Fibroblast of lung (primary cell): ENCODE results near the gene IRF1. TPM values are rescaled to one million over a fixed set of nuclear protein-coding genes. Genes with fewer than 3 reads are reported as not detected.

ENCODE experiments used
- DNase-seq, 2 donors: peaks; one replicate each; pipeline versions ENCODE4 v3.0.0 to v3.0.0-alpha.2; 2010; ENCODE audit warnings: low read depth in 2 of 2
- H2AFZ ChIP-seq: 2 replicates; pipeline ENCODE4 v1.5.1; 2012; ENCODE audit warnings: low read length, control low read depth, inconsistent platforms
- H3K27ac ChIP-seq: 2 replicates; pipeline ENCODE4 v1.5.1; 2011; ENCODE audit warnings: low read length, control low read depth; ENCODE audit not compliant: insufficient read depth
- H3K27me3 ChIP-seq: 2 replicates; pipeline ENCODE4 v1.5.1; 2011; ENCODE audit warnings: mild to moderate bottlenecking, low read length; ENCODE audit not compliant: control insufficient read depth, insufficient read depth
- H3K36me3 ChIP-seq: 2 replicates; pipeline ENCODE4 v1.5.1; 2011; ENCODE audit warnings: low read length; ENCODE audit not compliant: control insufficient read depth, insufficient read depth
- H3K4me1 ChIP-seq: 2 replicates; pipeline ENCODE4 v1.5.1; 2011; ENCODE audit warnings: low read length; ENCODE audit not compliant: control insufficient read depth, insufficient read depth; ENCODE audit errors: extremely low read depth
- H3K4me2 ChIP-seq: 2 replicates; pipeline ENCODE4 v1.5.1; 2011; ENCODE audit warnings: low read length, control low read depth; ENCODE audit not compliant: insufficient read depth; ENCODE audit errors: extremely low read depth
- H3K4me3 ChIP-seq, 4 experiments: fragments of 200-600 bp in 1 of 4; sonication (generic) in 1 of 4; replicated peaks in 1 of 4; 2 replicates each; pipeline ENCODE4 v1.5.1; 2011 to 2016; ENCODE audit warnings: low read length in 4 of 4, low read depth in 3 of 4, mild to moderate bottlenecking in 3 of 4, control low read depth in 2 of 4, inconsistent platforms in 1 of 4, mixed read lengths in 1 of 4; ENCODE audit not compliant: insufficient read depth in 1 of 4; ENCODE audit errors: control extremely low read depth in 1 of 4
- H3K79me2 ChIP-seq: 2 replicates; pipeline ENCODE4 v1.5.1; 2012; ENCODE audit warnings: mild to moderate bottlenecking, low read length, inconsistent platforms; ENCODE audit not compliant: control insufficient read depth, insufficient read depth
- H3K9ac ChIP-seq: 2 replicates; pipeline ENCODE4 v1.5.1; 2011; ENCODE audit warnings: mild to moderate bottlenecking, low read length, control low read depth; ENCODE audit not compliant: insufficient read depth
- H3K9me3 ChIP-seq: 2 replicates; pipeline ENCODE4 v1.5.1; 2012; ENCODE audit warnings: low read depth, low read length; ENCODE audit not compliant: control insufficient read depth, insufficient read depth
- H4K20me1 ChIP-seq: 2 replicates; pipeline ENCODE4 v1.5.1; 2011; ENCODE audit warnings: low read length; ENCODE audit not compliant: control insufficient read depth, insufficient read depth; ENCODE audit errors: extremely low read depth
- EZH2 ChIP-seq: IDR thresholded peaks from 2 replicates; pipeline ENCODE4 v1.5.1; 2012; ENCODE audit warnings: low read length, control low read depth, mild to moderate bottlenecking; ENCODE audit errors: missing control alignments
- polyA plus RNA-seq, 2 donors: library from polyadenylated mRNA; depleted of rRNA in 1 of 2; stranded (reverse) in 1 of 2; unstranded in 1 of 2; fragments of >200 nt; gene quantifications; 2 replicates each; pipeline ENCODE4 v1.2.1, GENCODE V29; 2011 to 2012; ENCODE audit warnings: missing spikeins in 1 of 2
- total RNA-seq: library from RNA; depleted of rRNA; stranded (reverse); fragments of >200 nt; gene quantifications from 2 replicates; pipeline ENCODE4 v1.2.1, GENCODE V29; 2014
- TF ChIP-seq, protein P1 (sequence below), 2 donors: IDR thresholded peaks in 1 of 2; conservative IDR thresholded peaks in 1 of 2; 1 replicate in 1 of 2; 2 replicates in 1 of 2; pipeline ENCODE4 v1.5.1; 2011 to 2012; ENCODE audit warnings: low read length in 2 of 2, control low read depth in 1 of 2, inconsistent platforms in 1 of 2, low read depth in 1 of 2, mild to moderate bottlenecking in 1 of 2

The IRF1 gene
- total and polyA plus RNA-seq, 2 donors (not counting 1 experiment from before 2014, with no cell fraction given): 34.7 to 37.6 TPM

- no peaks in the 10 kb centered on the region for H4K20me1 ChIP-seq
- no peak for DNase-seq
- H3K4me3 ChIP-seq: no peak overlapping the region
- no peaks in the 10 kb centered on the region for H3K79me2 ChIP-seq
- H3K4me1 ChIP-seq: peaks cover 9% of the 10 kb centered on the region
- TF ChIP-seq, protein P1, sequence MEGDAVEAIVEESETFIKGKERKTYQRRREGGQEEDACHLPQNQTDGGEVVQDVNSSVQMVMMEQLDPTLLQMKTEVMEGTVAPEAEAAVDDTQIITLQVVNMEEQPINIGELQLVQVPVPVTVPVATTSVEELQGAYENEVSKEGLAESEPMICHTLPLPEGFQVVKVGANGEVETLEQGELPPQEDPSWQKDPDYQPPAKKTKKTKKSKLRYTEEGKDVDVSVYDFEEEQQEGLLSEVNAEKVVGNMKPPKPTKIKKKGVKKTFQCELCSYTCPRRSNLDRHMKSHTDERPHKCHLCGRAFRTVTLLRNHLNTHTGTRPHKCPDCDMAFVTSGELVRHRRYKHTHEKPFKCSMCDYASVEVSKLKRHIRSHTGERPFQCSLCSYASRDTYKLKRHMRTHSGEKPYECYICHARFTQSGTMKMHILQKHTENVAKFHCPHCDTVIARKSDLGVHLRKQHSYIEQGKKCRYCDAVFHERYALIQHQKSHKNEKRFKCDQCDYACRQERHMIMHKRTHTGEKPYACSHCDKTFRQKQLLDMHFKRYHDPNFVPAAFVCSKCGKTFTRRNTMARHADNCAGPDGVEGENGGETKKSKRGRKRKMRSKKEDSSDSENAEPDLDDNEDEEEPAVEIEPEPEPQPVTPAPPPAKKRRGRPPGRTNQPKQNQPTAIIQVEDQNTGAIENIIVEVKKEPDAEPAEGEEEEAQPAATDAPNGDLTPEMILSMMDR (conservative IDR thresholded peaks at IDR 0.05 in 1 of 2, IDR thresholded peaks at IDR 0.05 in 1 of 2; ENCODE audit: low read depth in 1 of 2, low read length in 2 of 2): no peak
- TF ChIP-seq EZH2: no peak
- no peak overlapping the region for H3K27ac ChIP-seq
- no peaks in the 10 kb centered on the region for H3K36me3 ChIP-seq
- H2AFZ ChIP-seq: no peak overlapping the region
- H3K27me3 ChIP-seq: no peaks in the 10 kb centered on the region
- H3K9ac ChIP-seq: no peak overlapping the region
- no peaks in the 10 kb centered on the region for H3K9me3 ChIP-seq
- H3K4me2 ChIP-seq: no peak overlapping the region
These were observed 41.5 kb downstream of the IRF1 start for GRCh38 chr5:132449060-132449459.

GRCh38 chr5:132447196-132447595 is 43.4 kb downstream of the IRF1 start:
- H3K9me3 ChIP-seq: no peaks in the 10 kb centered on the region
- no peak overlapping the region for H3K4me2 ChIP-seq
- H2AFZ ChIP-seq: no peak overlapping the region
- no peak for TF ChIP-seq EZH2
- TF ChIP-seq, protein P1 (conservative IDR thresholded peaks at IDR 0.05 in 1 of 2, IDR thresholded peaks at IDR 0.05 in 1 of 2; ENCODE audit: low read depth in 1 of 2, low read length in 2 of 2): no peak
- H3K36me3 ChIP-seq: no peaks in the 10 kb centered on the region
- no peak overlapping the region for H3K27ac ChIP-seq
- H3K4me1 ChIP-seq: peaks cover 9% of the 10 kb centered on the region
- H4K20me1 ChIP-seq: no peaks in the 10 kb centered on the region
- no peak overlapping the region for H3K4me3 ChIP-seq
- H3K9ac ChIP-seq: no peak overlapping the region
- no peak for DNase-seq
- H3K27me3 ChIP-seq: no peaks in the 10 kb centered on the region
- no peaks in the 10 kb centered on the region for H3K79me2 ChIP-seq

GRCh38 chr5:132446621-132447020 is 44.0 kb downstream of the IRF1 start:
- Histone ChIP-seq H3K27ac (no peak overlapping the region), H3K9ac (no peak overlapping the region), H3K9me3 (no peaks in the 10 kb centered on the region), H2AFZ (no peak overlapping the region), H3K27me3 (no peaks in the 10 kb centered on the region), H3K4me3 (no peak overlapping the region), H3K4me1 (peaks cover 9% of the 10 kb centered on the region), H3K4me2 (no peak overlapping the region), H3K79me2 (no peaks in the 10 kb centered on the region), H3K36me3 (no peaks in the 10 kb centered on the region), H4K20me1 (no peaks in the 10 kb centered on the region)
- peak; percentile 62 to 88 for DNase-seq
- TF ChIP-seq, protein P1 (conservative IDR thresholded peaks at IDR 0.05 in 1 of 2, IDR thresholded peaks at IDR 0.05 in 1 of 2; ENCODE audit: low read depth in 1 of 2, low read length in 2 of 2): no peak
